ENCODE results near the gene PRR36.

GRCh38 chr19:7851623-7852500, 22.3 kb downstream of the PRR36 start:
- TF ChIP-seq POLR2AphosphoS5 (IDR thresholded peaks at IDR 0.05) (no peak), POLR2A (IDR thresholded peaks at IDR 0.05) (no peak), CTCF (IDR thresholded peaks at IDR 0.05) (no peak)

Data from prostate gland (tissue), 2 donors.